ENCODE data around the gene ANXA8.
"Not testable (repeated sequence)": the region's sequence is repeated elsewhere in the genome, so short reads cannot be mapped to it uniquely, and the experiment has no call there.

The ANXA8 gene

GRCh38 chr10:47472647-47473046 is 11.3 kb downstream of the ANXA8 start:
- not testable (repeated sequence) for H3K27me3 ChIP-seq (ENCODE audit: insufficient read depth, low read length); H3K9me3 ChIP-seq (ENCODE audit: low read length); H3K9me2 ChIP-seq (ENCODE audit: low read depth, low read length); H3K9ac ChIP-seq (ENCODE audit: low read length); H3K79me2 ChIP-seq (ENCODE audit: insufficient read depth, low read length); H4K20me1 ChIP-seq (ENCODE audit: insufficient read depth, low read length); H3K27ac ChIP-seq (ENCODE audit: low read depth, low read length, poor library complexity, severe bottlenecking); H3K4me2 ChIP-seq (ENCODE audit: low read length); H2AFZ ChIP-seq (ENCODE audit: low read length); H3F3A ChIP-seq (ENCODE audit: insufficient read depth, low read length); H3K36me3 ChIP-seq (ENCODE audit: insufficient read depth, low read length); H3K4me3 ChIP-seq (ENCODE audit: low read depth, low read length, poor library complexity, severe bottlenecking); H3K4me1 ChIP-seq (ENCODE audit: insufficient read depth, low read length, severe bottlenecking)

GRCh38 chr10:47472072-47472471 is 11.8 kb downstream of the ANXA8 start:
- not testable (repeated sequence) for H3K27me3 ChIP-seq (ENCODE audit: insufficient read depth, low read length); H4K20me1 ChIP-seq (ENCODE audit: insufficient read depth, low read length); H3K4me2 ChIP-seq (ENCODE audit: low read length); H2AFZ ChIP-seq (ENCODE audit: low read length); H3K79me2 ChIP-seq (ENCODE audit: insufficient read depth, low read length); H3K9me2 ChIP-seq (ENCODE audit: low read depth, low read length); H3K9ac ChIP-seq (ENCODE audit: low read length); H3K27ac ChIP-seq (ENCODE audit: low read depth, low read length, poor library complexity, severe bottlenecking); H3K4me1 ChIP-seq (ENCODE audit: insufficient read depth, low read length, severe bottlenecking); H3K36me3 ChIP-seq (ENCODE audit: insufficient read depth, low read length); H3K4me3 ChIP-seq (ENCODE audit: low read depth, low read length, poor library complexity, severe bottlenecking); H3K9me3 ChIP-seq (ENCODE audit: low read length); H3F3A ChIP-seq (ENCODE audit: insufficient read depth, low read length)

GRCh38 chr10:47468731-47469528 is 15.0 kb downstream of the ANXA8 start:
- H3F3A ChIP-seq (ENCODE audit: insufficient read depth, low read length); H3K4me1 ChIP-seq (ENCODE audit: insufficient read depth, low read length, severe bottlenecking); H3K27me3 ChIP-seq (ENCODE audit: insufficient read depth, low read length); H3K4me2 ChIP-seq (ENCODE audit: low read length); H3K36me3 ChIP-seq (ENCODE audit: insufficient read depth, low read length); H4K20me1 ChIP-seq (ENCODE audit: insufficient read depth, low read length); H2AFZ ChIP-seq (ENCODE audit: low read length); H3K79me2 ChIP-seq (ENCODE audit: insufficient read depth, low read length); H3K4me3 ChIP-seq (ENCODE audit: low read depth, low read length, poor library complexity, severe bottlenecking); H3K9me3 ChIP-seq (ENCODE audit: low read length); H3K9me2 ChIP-seq (ENCODE audit: low read depth, low read length); H3K9ac ChIP-seq (ENCODE audit: low read length); H3K27ac ChIP-seq (ENCODE audit: low read depth, low read length, poor library complexity, severe bottlenecking): not testable (repeated sequence)

- H3K27ac ChIP-seq (ENCODE audit: low read depth, low read length, poor library complexity, severe bottlenecking); H3K4me1 ChIP-seq (ENCODE audit: insufficient read depth, low read length, severe bottlenecking); H4K20me1 ChIP-seq (ENCODE audit: insufficient read depth, low read length); H3K27me3 ChIP-seq (ENCODE audit: insufficient read depth, low read length); H3K9me3 ChIP-seq (ENCODE audit: low read length); H3K9me2 ChIP-seq (ENCODE audit: low read depth, low read length); H3F3A ChIP-seq (ENCODE audit: insufficient read depth, low read length); H3K36me3 ChIP-seq (ENCODE audit: insufficient read depth, low read length); H3K79me2 ChIP-seq (ENCODE audit: insufficient read depth, low read length); H3K4me2 ChIP-seq (ENCODE audit: low read length); H3K9ac ChIP-seq (ENCODE audit: low read length); H3K4me3 ChIP-seq (ENCODE audit: low read depth, low read length, poor library complexity, severe bottlenecking); H2AFZ ChIP-seq (ENCODE audit: low read length): not testable (repeated sequence)
Observed at GRCh38 chr10:47467957-47468356, 16.0 kb downstream of the ANXA8 start.

- not testable (repeated sequence) for H3K4me2 ChIP-seq (ENCODE audit: low read length); H3K9ac ChIP-seq (ENCODE audit: low read length); H3K9me2 ChIP-seq (ENCODE audit: low read depth, low read length); H2AFZ ChIP-seq (ENCODE audit: low read length); H3K4me1 ChIP-seq (ENCODE audit: insufficient read depth, low read length, severe bottlenecking); H3K36me3 ChIP-seq (ENCODE audit: insufficient read depth, low read length); H3K79me2 ChIP-seq (ENCODE audit: insufficient read depth, low read length); H3F3A ChIP-seq (ENCODE audit: insufficient read depth, low read length); H3K9me3 ChIP-seq (ENCODE audit: low read length); H3K27ac ChIP-seq (ENCODE audit: low read depth, low read length, poor library complexity, severe bottlenecking); H4K20me1 ChIP-seq (ENCODE audit: insufficient read depth, low read length); H3K27me3 ChIP-seq (ENCODE audit: insufficient read depth, low read length); H3K4me3 ChIP-seq (ENCODE audit: low read depth, low read length, poor library complexity, severe bottlenecking)
Observed at GRCh38 chr10:47467458-47467857, 16.5 kb downstream of the ANXA8 start.

GRCh38 chr10:47465216-47465917 is 18.5 kb downstream of the ANXA8 start:
- not testable (repeated sequence) for H3K36me3 ChIP-seq (ENCODE audit: insufficient read depth, low read length); H3K27ac ChIP-seq (ENCODE audit: low read depth, low read length, poor library complexity, severe bottlenecking); H3K4me1 ChIP-seq (ENCODE audit: insufficient read depth, low read length, severe bottlenecking); H3F3A ChIP-seq (ENCODE audit: insufficient read depth, low read length); H3K4me2 ChIP-seq (ENCODE audit: low read length); H4K20me1 ChIP-seq (ENCODE audit: insufficient read depth, low read length); H3K79me2 ChIP-seq (ENCODE audit: insufficient read depth, low read length); H3K4me3 ChIP-seq (ENCODE audit: low read depth, low read length, poor library complexity, severe bottlenecking); H3K9ac ChIP-seq (ENCODE audit: low read length); H3K9me3 ChIP-seq (ENCODE audit: low read length); H2AFZ ChIP-seq (ENCODE audit: low read length); H3K9me2 ChIP-seq (ENCODE audit: low read depth, low read length); H3K27me3 ChIP-seq (ENCODE audit: insufficient read depth, low read length)

GRCh38 chr10:47462577-47463358 is 21.1 kb downstream of the ANXA8 start:
- H3K27ac ChIP-seq (ENCODE audit: low read depth, low read length, poor library complexity, severe bottlenecking); H3K4me2 ChIP-seq (ENCODE audit: low read length); H3K79me2 ChIP-seq (ENCODE audit: insufficient read depth, low read length); H4K20me1 ChIP-seq (ENCODE audit: insufficient read depth, low read length); H3K9ac ChIP-seq (ENCODE audit: low read length); H3K36me3 ChIP-seq (ENCODE audit: insufficient read depth, low read length); H3K9me2 ChIP-seq (ENCODE audit: low read depth, low read length); H3K4me3 ChIP-seq (ENCODE audit: low read depth, low read length, poor library complexity, severe bottlenecking); H3K4me1 ChIP-seq (ENCODE audit: insufficient read depth, low read length, severe bottlenecking); H2AFZ ChIP-seq (ENCODE audit: low read length); H3K9me3 ChIP-seq (ENCODE audit: low read length); H3K27me3 ChIP-seq (ENCODE audit: insufficient read depth, low read length); H3F3A ChIP-seq (ENCODE audit: insufficient read depth, low read length): not testable (repeated sequence)
